GM19468 (cell line): ENCODE measurements around the gene FLT4.
"Not testable (repeated sequence)": the region's sequence is repeated elsewhere in the genome, so short reads cannot be mapped to it uniquely, and the experiment has no call there.

Experiments used
- ATAC-seq: cut with Tn5 transposase; IDR thresholded peaks from one replicate; pipeline ENCODE4 v1.9.1; 2021; ENCODE audit warnings: mild to moderate bottlenecking, moderate library complexity, moderate number of reproducible peaks; ENCODE audit not compliant: unreplicated experiment; ENCODE audit errors: extremely low read depth

Gene FLT4

DNA sequence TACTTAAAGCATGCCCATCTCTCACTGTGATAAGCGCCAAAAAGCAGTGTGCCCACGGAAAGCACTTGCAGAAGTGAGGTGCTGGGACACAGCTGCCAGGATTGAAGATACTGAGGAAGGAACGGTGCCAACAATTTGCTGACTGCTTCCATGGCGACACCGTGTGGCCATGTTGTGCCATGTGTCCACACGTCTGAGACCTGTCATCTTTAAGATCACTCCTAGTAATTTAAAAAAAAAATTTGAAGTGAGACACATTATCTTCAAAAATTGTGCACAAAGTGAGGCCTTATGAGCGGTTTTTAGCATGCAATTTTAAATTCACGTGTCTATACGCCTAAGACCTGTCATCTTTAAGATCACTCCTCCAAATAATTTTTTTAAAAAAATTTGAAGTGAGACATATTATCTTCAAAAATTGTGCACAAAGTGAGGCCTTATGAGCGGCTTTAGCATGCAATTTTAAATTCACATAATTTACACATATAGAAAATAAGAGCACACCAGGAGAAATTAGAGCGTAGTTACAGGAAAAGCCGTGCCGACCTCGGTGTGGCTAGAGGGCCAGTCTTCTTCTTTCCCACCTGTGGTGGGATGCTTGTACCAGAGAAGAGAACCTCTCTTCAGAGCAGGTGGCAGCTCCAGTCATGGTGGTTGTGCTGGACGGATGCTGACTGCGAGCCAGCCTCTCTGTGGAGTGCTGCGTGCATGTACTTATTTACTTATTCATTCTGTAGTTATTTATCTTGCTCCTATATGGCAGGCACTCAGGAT lies 21.4 kb upstream of the FLT4 start:
- ATAC-seq = no peak

DNA sequence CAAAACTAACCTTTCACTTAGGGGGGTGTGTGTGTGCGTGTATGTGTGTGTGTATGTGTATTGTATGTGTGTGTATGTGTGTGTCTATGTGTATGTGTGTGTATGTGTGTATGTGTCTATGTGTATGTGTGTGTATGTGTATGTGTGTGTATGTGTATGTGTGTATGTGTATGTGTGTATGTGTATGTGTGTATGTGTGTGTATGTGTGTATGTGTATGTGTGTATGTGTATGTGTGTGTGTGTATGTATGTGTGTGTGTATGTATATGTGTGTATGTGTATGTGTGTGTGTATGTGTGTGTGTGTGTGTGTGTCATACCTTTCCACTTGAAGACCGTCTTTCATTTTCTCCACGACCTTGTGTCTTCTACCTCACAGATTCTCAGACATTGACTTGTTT lies 20.8 kb upstream of the FLT4 start:
- no peak for ATAC-seq

GRCh38 chr5:180669661-180670060 lies 20.3 kb upstream of the FLT4 start:
- ATAC-seq = no peak

- ATAC-seq = no peak
These were observed 19.6 kb upstream of the FLT4 start for GRCh38 chr5:180668835-180669596.

DNA sequence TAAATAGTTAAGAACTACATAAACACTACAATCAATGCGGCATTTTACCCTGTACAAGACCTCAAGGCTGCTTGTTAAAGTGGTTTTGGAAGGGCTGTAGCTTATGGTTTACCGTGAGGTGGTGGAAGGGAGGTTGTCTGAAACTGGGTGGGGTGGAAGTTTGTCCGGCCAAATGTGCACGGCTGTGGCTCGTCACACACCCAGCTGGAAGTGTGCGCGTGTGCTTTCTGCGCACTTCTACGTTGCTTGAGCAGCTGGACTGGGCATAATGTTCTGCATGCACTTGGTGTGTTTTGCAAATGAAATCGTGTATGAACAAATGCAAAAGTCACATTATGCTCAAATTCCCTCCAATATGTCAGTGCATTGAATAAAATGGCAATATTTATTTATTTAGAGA lies 17.4 kb upstream of the FLT4 start:
- ATAC-seq = no peak

DNA sequence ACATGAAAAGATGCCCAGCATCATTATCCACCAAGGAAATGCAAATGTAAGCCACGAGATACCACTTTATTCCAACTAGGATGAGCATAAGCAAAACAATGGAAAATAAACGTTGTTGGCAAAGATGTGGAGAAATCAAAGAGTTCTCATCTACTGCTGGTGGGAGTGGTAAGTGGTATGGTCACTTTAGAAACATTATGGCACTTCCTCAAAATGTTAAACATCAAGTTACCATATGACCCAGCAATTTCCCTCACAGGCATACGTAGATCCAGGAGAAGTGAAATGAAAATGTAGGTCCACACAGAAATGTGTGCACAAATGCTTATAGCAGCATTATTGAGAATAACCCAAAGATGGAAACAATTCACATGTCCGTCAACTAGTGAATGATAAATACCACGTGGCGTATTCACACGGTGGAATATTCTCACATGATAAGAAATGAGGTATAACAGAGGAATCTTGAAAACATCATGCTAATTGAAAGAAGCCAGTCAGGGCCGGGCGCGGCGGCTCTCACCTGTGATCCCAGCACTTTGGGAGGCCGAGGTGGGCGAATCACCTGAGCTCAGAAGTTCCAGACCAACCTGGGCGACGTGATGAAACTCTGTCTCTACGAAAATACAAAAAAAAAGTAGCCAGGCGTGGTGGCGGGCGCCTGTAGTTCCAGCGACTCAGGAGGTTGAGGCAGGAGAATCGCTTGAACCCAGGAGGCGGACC lies 16.4 kb upstream of the FLT4 start:
- no peak for ATAC-seq

- ATAC-seq = no peak
These were observed 9.6 kb upstream of the FLT4 start for GRCh38 chr5:180658774-180659564.

GRCh38 chr5:180655243-180655642 lies 5.8 kb upstream of the FLT4 start:
- not testable (repeated sequence) for ATAC-seq

DNA sequence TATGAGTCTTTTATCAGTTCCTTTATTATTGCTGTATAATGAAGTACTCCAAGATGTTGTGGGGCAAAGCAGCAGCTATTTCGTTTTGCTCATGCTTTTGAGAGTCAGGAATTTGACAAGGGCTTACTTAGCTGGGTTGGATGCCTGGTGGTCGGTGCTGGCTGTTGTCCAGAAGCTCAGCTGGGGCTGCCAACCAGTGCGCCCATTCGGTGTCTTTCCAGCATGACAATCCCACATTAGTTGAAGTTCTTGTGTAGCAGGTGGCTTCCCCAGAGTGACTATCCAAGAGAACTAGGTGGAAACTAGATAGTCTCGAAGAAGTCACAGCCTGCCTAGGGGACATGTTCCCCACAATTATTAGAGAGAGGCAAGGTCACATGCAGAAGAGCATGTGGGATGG lies 3.4 kb upstream of the FLT4 start:
- no peak for ATAC-seq

- ATAC-seq = no peak
These were observed 2.9 kb upstream of the FLT4 start for GRCh38 chr5:180652346-180652745.

GRCh38 chr5:180648658-180649296 lies 623 bp downstream of the FLT4 start:
- no peak for ATAC-seq

GRCh38 chr5:180647941-180648500 lies 1.4 kb downstream of the FLT4 start:
- ATAC-seq = no peak

DNA sequence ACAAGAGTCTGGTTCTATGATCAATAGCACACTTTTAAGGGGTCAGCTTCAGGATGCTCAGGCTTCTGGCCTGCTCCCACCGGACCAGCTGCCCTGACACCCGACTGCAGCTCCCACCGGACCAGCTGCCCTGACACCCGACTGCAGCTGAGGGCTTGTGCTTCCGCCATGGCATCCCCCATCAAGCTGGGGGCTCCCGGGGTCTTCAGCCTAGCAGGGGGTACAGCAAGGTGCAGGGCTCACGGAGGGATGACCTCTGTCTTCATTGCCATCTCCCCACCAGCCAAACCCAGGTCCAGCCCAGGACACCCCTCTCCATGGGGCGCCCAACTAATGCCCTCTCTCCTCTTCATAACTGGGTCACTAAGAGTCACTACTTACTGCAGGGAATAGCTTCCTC lies 1.9 kb downstream of the FLT4 start:
- ATAC-seq = no peak

DNA sequence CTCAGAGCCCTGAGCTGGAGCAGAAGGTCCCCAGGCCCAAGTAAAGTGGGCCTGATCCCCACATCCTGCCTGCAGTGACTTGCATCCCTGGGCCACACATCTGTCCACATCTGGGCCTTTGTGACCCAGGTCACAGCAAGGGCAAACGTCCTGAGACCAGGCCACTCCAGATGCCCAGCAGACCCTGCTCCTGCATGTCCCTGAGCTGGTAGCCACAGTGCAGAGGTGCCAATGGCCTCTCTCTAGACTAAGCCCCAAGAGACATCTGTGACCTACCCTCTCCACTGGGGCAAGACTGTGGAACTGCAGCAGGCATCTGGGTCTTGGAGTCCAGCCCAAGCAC lies 2.5 kb downstream of the FLT4 start:
- no peak for ATAC-seq

GRCh38 chr5:180646289-180646962 lies 3.0 kb downstream of the FLT4 start:
- ATAC-seq = no peak

GRCh38 chr5:180645274-180646204 lies 3.9 kb downstream of the FLT4 start:
- no peak for ATAC-seq

- ATAC-seq = no peak
These were observed 4.6 kb downstream of the FLT4 start for GRCh38 chr5:180644825-180645273.
